Measurements from ENCODE around the gene AGBL4.

- no peak for TF ChIP-seq EZH2phosphoT487 (IDR thresholded peaks at IDR 0.05; ENCODE audit: insufficient read depth, low read depth)
- TF ChIP-seq EZH2 (IDR thresholded peaks at IDR 0.05; ENCODE audit: insufficient read depth, poor library complexity, severe bottlenecking): no peak
Observed at GRCh38 chr1:49111931-49112330, 911.8 kb downstream of the AGBL4 start.

Data from GM23248 (cell line).